ENCODE results near the gene RUNX2. TPM values are rescaled to one million over a fixed set of nuclear protein-coding genes. Genes with fewer than 3 reads are reported as not detected.

RUNX2 gene
- total and polyA plus RNA-seq, 10 of the 15 experiments (the other 5 are each of a cell fraction or from before 2014, with no cell fraction given) = 0.01 to 0.77 (median 0.15) TPM; not detected in 3

DNA sequence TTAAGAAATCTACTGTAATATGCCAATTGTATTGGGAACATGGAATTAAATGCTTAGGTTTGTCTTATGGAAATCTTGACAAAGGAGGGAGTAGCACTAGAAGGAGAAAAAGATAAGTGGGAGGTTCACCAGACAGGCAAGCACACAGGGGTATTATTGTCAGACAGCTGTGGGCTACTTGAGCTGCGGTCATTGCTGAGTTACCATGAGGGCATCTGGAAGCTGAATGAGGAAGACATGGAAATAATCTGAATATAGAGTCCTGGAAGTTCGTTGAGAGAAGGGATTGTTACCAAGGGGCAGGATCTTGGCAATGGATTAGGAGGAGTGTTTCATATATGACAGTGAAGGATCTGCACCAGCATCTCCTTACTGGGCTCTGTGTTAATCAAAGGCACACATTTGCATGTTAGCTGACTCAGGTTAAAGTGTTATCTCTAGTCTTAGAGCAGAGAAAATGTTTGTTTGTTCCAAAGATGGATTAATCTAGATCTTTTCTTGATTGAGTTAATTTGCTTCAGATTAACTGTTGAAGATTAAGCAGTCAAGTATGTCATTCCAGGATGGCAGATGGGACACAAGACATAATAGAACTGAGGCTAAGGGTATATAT is 102.6 kb downstream of the RUNX2 start:
- ChIA-PET POLR2A (no interaction called here), SMC1A (ENCODE audit: uncharacterized antibody, unreplicated experiment) (interaction anchor here (0.8 kb wide), 1 partner anchor 11 kb away, joined by 3 read pairs; no protein-coding TSS in a partner anchor)
- 48% methylated on average over 2 of the region's 2 CpGs for WGBS (ENCODE audit: insufficient coverage, insufficient replicate concordance, low lambda C conversion rate, missing lambda C conversion rate)

DNA sequence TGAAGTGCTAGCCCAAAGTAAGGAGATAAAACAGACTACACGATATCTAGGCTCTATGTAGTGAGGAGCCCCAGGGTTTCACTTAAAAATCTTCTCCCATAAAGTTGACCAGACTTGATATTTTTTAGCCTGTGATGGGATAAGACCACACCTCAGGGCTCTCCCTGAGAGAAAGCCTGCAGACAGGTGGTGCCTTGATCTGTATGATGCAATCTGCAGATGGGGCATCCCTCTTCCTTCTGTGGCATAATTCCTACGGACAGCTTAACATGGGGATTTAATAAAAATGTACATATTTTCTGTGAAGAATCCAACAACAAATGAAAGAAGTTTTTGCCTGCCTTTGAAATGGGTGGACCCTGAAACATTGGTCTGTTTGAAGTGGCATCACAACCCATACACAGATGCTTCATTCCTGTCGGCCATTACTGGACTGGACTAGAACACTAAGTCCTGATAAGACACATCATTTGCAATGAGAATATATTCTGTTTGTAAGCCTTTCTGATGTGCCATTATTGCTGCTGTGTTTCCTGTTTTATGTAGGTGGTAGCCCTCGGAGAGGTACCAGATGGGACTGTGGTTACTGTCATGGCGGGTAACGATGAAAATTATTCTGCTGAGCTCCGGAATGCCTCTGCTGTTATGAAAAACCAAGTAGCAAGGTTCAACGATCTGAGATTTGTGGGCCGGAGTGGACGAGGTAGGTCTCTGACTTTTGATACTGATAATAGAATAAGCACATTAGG is 103.4 kb downstream of the RUNX2 start:
- FAIRE-seq = no peak
- Histone ChIP-seq H3K36me3 (ENCODE audit: control insufficient read depth in 2 of 2, insufficient read depth in 2 of 2, low read length in 1 of 2) (no peaks in the 10 kb centered on the region), H3K4me1 (ENCODE audit: control insufficient read depth, insufficient read depth, low read length) (no peaks in the 10 kb centered on the region), H3K27ac (ENCODE audit: control insufficient read depth, insufficient read depth) (no peak overlapping the region), H3K27me3 (replicated peaks in 1 of 2; ENCODE audit: control insufficient read depth in 2 of 2, insufficient read depth in 2 of 2, low read length in 1 of 2) (peaks cover 0 to 5% of the 10 kb centered on the region in 2 experiments; a peak in 2 of 4 replicates), H3K9me3 (replicated peaks; ENCODE audit: control insufficient read depth, insufficient read depth, low read length) (no peaks in the 10 kb centered on the region), H3K4me2 (ENCODE audit: control insufficient read depth, insufficient read depth) (no peak overlapping the region), H3K79me2 (ENCODE audit: control insufficient read depth, insufficient read depth, low read length) (no peaks in the 10 kb centered on the region), H2AFZ (ENCODE audit: control insufficient read depth, low read depth, low read length) (no peak overlapping the region), H4K20me1 (ENCODE audit: control insufficient read depth, insufficient read depth) (no peaks in the 10 kb centered on the region), H3K9ac (ENCODE audit: control insufficient read depth, insufficient read depth, low read length) (no peak overlapping the region), H3K4me3 (no peak overlapping the region)
- BruUV-seq (replicated peaks) = no TSS peak
- TF ChIP-seq, protein P1, sequence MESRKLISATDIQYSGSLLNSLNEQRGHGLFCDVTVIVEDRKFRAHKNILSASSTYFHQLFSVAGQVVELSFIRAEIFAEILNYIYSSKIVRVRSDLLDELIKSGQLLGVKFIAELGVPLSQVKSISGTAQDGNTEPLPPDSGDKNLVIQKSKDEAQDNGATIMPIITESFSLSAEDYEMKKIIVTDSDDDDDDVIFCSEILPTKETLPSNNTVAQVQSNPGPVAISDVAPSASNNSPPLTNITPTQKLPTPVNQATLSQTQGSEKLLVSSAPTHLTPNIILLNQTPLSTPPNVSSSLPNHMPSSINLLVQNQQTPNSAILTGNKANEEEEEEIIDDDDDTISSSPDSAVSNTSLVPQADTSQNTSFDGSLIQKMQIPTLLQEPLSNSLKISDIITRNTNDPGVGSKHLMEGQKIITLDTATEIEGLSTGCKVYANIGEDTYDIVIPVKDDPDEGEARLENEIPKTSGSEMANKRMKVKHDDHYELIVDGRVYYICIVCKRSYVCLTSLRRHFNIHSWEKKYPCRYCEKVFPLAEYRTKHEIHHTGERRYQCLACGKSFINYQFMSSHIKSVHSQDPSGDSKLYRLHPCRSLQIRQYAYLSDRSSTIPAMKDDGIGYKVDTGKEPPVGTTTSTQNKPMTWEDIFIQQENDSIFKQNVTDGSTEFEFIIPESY (IDR thresholded peaks at IDR 0.05) = no peak
- TF ChIP-seq, protein P2, sequence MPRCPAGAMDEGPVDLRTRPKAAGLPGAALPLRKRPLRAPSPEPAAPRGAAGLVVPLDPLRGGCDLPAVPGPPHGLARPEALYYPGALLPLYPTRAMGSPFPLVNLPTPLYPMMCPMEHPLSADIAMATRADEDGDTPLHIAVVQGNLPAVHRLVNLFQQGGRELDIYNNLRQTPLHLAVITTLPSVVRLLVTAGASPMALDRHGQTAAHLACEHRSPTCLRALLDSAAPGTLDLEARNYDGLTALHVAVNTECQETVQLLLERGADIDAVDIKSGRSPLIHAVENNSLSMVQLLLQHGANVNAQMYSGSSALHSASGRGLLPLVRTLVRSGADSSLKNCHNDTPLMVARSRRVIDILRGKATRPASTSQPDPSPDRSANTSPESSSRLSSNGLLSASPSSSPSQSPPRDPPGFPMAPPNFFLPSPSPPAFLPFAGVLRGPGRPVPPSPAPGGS (IDR thresholded peaks at IDR 0.05; ENCODE audit: borderline replicate concordance, insufficient read depth, low read depth, low read length, poor library complexity, severe bottlenecking) = peak; percentile 55
- ChIA-PET CTCF (no interaction called here), POLR2A (no interaction called here), SMC1A (ENCODE audit: uncharacterized antibody, unreplicated experiment) (interaction anchor here (1.3 kb wide), 1 partner anchor 283 kb away, joined by 4 read pairs; no protein-coding TSS in a partner anchor), RAD21 (ENCODE audit: unreplicated experiment) (no interaction called here)
- in situ Hi-C loops (cut with MboI) = no loop called here
- intact Hi-C loops (cut with micrococcal nuclease; ENCODE audit: unreplicated experiment) = no loop called here
- ATAC-seq = no peak
- WGBS (ENCODE audit: insufficient coverage, insufficient replicate concordance, low lambda C conversion rate, missing lambda C conversion rate) = 29% methylated on average over 10 of the region's 10 CpGs
- no peak for DNase-seq (ENCODE audit: low read depth, low spot score)

More for the DNA sequence above, 102.6 kb downstream of the RUNX2 start:
- FAIRE-seq = peak; percentile 7
- H3K4me3 ChIP-seq = no peak overlapping the region
- no peak for DNase-seq (ENCODE audit: low read depth, low spot score)
- no peaks in the 10 kb centered on the region for H3K9me3 ChIP-seq (replicated peaks; ENCODE audit: control insufficient read depth, insufficient read depth, low read length)
- peaks cover 0 to 10% of the 10 kb centered on the region in 2 experiments; a peak in 2 of 4 replicates for H3K27me3 ChIP-seq (replicated peaks in 1 of 2; ENCODE audit: control insufficient read depth in 2 of 2, insufficient read depth in 2 of 2, low read length in 1 of 2)
- H3K79me2 ChIP-seq (ENCODE audit: control insufficient read depth, insufficient read depth, low read length) = no peaks in the 10 kb centered on the region
- RAD21 ChIA-PET (ENCODE audit: unreplicated experiment) = no interaction called here
- CTCF ChIA-PET = no interaction called here
- no peaks in the 10 kb centered on the region for H3K4me1 ChIP-seq (ENCODE audit: control insufficient read depth, insufficient read depth, low read length)
- no TSS peak for BruUV-seq (replicated peaks)
- H4K20me1 ChIP-seq (ENCODE audit: control insufficient read depth, insufficient read depth) = no peaks in the 10 kb centered on the region
- H2AFZ ChIP-seq (ENCODE audit: control insufficient read depth, low read depth, low read length) = no peak overlapping the region
- no peak overlapping the region for H3K9ac ChIP-seq (ENCODE audit: control insufficient read depth, insufficient read depth, low read length)
- intact Hi-C loops (cut with micrococcal nuclease; ENCODE audit: unreplicated experiment) = no loop called here
- TF ChIP-seq SMC3 (IDR thresholded peaks at IDR 0.05; ENCODE audit: borderline replicate concordance, low read length) = no peak
- in situ Hi-C loops (cut with MboI) = no loop called here
- no peak for ATAC-seq
- H3K36me3 ChIP-seq (ENCODE audit: control insufficient read depth in 2 of 2, insufficient read depth in 2 of 2, low read length in 1 of 2) = no peaks in the 10 kb centered on the region
- H3K4me2 ChIP-seq (ENCODE audit: control insufficient read depth, insufficient read depth) = no peak overlapping the region
- no peak overlapping the region for H3K27ac ChIP-seq (ENCODE audit: control insufficient read depth, insufficient read depth)
